Measurements from ENCODE around the gene EFHD2.

- TF ChIP-seq CTCF (IDR thresholded peaks at IDR 0.05), result no peak
- no peak for TF ChIP-seq POLR2AphosphoS5 (IDR thresholded peaks at IDR 0.05; ENCODE audit: low read depth, low read length)
Observed at GRCh38 chr1:15429701-15430149, 20.0 kb downstream of the EFHD2 start.
